HG02840 (cell line): ENCODE results near the gene C4BPB.

ENCODE experiments used
- ATAC-seq: cut with Tn5 transposase; IDR thresholded peaks from one replicate; pipeline ENCODE4 v1.9.1; 2021; ENCODE audit warnings: mild to moderate bottlenecking, moderate library complexity, moderate number of reproducible peaks; ENCODE audit not compliant: unreplicated experiment, low FRiP score

The C4BPB gene

GRCh38 chr1:207079706-207080241 lies 8.9 kb upstream of the C4BPB start:
- ATAC-seq = no peak

DNA sequence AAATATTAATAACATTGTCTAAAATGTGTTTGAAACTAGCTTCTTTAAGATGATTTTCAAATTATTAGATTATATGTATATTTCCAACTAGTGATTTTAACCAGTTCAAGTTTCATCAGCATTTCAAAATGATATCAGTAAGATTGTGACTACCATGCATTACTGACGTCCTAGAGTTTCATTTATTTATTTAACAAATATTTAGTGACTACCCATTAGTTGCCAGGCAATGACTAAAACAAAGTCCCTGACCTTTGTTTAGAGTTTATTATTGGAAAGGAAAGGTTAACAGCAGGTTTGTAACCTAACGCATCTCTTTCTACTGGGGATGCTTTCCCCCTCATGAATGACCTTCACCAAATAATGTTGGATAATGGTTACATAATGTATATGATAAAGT lies 7.6 kb upstream of the C4BPB start:
- no peak for ATAC-seq

DNA sequence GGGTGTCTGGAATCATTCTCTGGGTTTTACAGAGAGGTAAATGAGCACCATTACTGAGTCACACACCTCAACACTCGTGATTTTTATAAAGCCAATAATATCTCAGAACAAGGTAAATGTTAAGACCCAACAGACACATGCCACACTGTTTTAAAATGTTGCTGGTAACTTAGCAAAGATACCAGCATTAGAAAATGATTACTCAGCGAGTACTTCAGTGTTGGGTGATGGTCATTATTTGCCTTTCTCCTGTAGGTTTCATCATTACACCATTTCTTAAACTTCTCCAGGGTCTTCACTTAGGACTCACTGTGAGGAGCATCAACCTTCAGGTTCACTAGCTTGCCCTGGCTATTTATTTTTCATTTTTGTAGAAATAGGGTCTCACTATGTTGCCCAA lies 6.9 kb upstream of the C4BPB start:
- no peak for ATAC-seq

DNA sequence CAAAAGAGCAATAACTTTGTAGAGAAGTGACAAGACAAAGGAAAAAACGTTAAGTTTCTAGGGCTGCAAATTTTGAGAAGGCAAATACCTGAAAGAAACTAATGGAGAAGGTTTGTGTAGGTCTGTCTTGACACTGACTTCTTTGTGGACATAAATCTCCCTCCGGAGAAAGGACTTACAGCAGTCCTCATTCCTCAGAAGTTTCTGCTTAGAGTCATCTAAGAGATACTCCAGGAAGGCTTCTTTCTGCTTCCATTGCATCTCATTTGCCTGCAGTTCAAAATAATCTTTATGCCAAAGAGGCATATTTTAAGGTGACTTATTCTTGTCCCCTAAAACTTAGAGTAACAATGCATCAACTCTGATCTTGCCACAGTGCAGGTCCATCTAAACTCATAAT lies 4.4 kb upstream of the C4BPB start:
- no peak for ATAC-seq

DNA sequence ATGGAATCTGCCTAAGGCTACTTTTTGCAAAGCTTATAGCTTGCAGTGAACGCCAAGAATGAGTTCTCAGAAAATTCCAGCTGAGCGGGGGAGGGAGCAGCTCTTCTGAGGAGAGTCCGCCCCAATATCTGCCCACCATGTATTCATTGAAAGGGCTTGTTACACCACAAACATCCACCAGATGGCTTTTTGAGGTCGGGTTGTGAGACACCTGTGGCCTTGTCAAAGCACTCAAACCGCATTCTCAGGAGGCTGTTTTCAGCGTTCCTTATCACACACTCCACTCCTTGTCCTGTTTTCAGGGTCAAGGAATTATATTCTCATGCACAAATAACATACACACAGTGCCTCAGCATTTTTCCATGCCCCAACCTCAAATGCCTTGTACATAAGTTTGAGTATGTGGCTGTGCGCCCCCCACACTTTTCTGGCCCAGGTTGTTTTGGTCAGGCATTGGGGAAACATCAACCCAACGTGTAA lies 3.9 kb upstream of the C4BPB start:
- peak; percentile 62 for ATAC-seq

DNA sequence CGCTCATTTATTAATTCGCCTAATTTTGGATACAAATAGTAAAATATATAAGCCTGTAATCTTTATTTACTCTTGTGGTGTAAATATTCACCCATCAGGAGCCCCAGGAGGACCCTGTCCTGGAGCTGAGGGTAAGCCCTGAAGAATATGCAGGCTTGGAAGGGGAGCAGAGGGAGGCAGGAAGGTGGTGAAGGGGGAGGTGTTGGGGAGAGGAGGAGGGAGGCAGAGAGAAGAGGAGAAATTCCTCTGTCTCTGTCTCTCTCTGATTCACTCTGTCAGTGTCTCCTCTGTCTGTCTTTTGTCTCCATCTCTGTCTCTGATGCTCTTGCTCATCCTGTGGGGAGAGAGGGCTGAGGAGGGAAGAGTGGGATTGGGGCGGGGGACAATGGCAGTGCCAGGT lies 2.8 kb upstream of the C4BPB start:
- ATAC-seq = no peak

DNA sequence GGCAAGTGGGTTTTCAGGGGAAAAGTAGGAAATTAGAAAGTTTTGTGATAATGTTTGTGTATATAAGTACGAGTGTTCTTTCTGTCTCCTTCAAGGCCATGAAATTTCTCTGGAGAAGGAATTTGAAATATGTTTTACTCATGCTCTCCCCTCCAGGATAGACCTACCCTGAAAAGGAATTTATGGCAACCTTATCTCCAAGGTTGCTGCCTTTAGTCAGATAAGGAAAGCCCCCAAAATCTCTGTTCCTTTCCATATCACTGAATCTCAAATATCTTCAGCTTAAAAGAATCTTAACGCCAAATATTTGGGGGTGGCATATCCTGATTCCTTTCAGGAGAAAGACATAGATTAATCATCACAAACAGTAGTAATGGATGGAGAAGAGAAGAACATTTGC lies 499 bp upstream of the C4BPB start:
- no peak for ATAC-seq

DNA sequence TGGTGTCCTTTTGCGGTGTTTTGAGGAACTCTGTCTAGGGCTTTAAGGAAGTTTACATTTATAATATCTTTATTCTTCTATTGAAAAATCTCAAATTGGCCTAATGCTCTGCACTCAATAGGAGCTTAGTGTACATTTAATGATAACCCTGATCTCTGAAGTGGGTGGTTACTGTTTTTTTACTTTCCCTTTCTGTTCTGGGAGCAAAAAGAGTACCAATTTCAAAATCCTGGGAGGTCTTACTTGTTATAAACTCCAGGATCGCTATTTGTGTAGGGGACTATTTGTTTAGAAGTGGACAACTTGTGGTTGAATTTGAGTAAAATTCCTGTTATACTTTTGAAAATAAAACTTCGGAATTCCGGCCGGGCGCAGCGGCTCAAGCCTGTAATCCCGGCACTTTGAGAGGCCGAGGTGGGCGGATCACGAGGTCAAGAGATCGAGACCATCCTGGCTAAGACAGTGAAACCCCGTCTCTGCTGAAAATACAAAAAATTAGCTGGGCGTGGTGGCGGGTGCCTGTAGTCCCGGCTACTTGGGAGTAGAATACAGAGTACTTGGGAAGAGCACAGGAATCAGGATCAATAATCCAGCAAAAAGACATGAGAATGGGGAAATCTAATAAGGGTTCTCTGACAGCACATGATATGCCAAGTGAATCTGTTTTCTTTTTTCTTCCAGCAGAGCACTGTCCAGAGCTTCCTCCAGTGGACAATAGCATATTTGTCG lies 1.1 kb downstream of the C4BPB start:
- no peak for ATAC-seq

- ATAC-seq = no peak
Measured at GRCh38 chr1:207091200-207091908, 2.7 kb downstream of the C4BPB start.

GRCh38 chr1:207093944-207094343 lies 5.3 kb downstream of the C4BPB start:
- no peak for ATAC-seq

- ATAC-seq = peak; percentile 75
Measured at GRCh38 chr1:207097871-207098324, 9.2 kb downstream of the C4BPB start.

DNA sequence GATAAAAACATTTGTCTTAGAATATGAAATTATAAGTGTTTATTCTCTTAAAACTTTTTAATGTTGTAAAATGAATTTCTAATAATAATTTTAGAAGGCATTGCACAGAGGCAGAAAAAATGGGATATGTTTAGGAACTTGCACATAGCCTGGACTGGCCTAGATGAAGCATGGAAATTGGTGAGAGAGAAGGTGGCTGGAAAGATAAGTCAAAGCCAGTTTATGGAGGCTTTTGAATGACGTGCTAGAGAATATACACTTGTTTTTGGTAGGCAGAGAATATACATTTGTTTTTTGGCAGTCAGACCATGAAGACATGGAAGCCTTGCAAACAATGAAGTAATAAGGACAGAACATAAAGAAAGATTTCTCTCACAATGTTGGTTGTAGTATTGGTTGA lies 13.1 kb downstream of the C4BPB start:
- ATAC-seq = no peak

DNA sequence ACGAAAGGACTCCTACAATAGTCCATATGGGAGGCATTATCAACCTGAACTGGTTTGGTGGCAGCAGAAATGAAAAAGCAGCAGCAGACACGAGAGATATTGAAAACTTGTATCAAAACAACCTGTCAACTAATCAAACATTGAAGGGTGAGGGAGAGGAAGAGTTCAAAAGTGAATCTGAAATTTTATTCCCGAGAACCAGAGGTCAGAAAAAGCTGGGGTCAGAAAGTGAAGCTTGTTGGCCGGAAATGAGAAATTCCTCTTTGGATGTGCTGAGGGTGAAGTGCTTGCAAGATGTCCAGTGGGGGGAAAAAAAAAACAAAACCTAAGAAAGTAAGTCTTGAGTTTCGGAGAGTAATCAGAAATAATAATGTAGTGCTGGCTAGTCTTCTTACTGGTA lies 13.5 kb downstream of the C4BPB start:
- ATAC-seq = no peak

DNA sequence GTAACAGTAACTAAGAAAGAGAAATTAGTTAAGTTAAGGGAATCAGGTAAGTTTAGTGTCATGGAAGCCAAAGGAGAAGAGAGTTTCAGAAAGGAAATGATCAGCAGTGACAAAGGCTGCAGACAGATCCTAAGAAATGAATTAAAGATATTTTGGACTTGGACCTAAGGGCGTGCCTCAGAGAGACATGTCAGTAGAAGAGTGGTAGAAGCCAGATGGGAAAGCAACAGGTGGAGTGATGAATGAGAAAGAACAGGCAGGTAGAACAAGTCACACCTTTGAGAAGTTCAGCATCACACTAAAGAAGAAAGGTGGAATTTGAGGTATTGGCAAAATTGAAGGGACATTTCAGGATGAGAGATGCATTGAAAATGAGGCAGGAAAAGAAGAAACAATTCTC lies 14.0 kb downstream of the C4BPB start:
- no peak for ATAC-seq

DNA sequence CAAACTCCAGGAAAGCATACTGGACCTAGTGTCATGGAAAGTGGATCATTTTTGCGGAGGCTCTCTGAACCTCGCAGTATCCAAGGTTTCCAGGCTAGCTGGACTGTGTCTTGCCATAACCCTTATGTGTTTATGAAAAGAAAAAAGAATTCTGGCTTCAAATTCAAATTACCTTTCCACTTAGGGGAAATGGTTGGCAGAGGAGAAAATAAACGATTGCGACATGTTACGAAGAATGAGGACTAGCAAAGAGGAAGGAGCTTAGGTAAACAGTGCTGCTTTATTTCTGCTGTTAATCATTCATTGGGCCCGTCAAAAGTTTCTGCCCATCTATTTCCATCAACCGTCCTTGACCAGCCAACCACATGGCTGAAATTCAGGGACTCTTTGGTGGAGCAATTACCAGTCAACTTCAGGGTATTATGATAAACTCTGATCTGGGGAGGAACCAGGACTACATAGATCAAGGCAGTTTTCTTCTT lies 15.3 kb downstream of the C4BPB start, which contains the start of gene C4BPA:
TSS of gene C4BPA (plus strand) at position 342 of the 482 bp plus-strand sequence. CDS start 8,793 bp downstream, outside the sequence.
- ATAC-seq = no peak

DNA sequence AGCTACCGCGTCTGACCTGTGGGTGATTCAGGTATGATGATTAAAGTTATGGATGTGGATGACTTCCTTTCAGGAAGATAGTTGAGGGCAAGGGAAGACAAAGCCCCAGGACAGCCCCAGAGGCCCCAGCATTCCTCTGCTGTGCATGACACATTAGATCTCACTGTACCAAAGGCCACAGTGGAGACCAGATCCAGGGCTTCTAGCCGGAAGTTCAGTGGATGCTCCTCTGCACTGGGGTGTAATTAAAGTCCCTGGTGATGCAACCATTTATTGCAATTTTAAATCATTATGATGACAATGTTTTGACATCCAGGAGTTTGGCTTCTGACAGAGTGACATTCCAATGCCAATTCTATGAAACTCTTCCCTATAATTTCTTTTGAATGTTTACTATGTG lies 20.3 kb downstream of the C4BPB start:
- no peak for ATAC-seq

- no peak for ATAC-seq
Measured at GRCh38 chr1:207112616-207113296, 24.1 kb downstream of the C4BPB start.

DNA sequence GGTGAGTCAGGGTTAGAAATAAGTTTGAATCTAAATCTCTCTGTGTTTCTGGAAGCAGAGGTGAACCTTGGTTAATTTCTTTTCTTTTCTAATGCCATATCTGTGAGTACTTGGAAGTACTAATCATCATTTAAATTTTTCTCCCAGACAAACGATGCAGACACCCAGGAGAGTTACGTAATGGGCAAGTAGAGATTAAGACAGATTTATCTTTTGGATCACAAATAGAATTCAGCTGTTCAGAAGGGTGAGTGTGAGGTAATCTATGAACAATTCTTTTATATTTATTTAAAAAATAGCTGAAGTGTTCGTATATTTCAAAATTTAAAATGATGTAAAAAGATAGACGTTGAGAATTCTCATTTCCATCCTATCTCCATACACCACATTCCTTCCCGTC lies 26.6 kb downstream of the C4BPB start:
- ATAC-seq = no peak

- no peak for ATAC-seq
Measured at GRCh38 chr1:207124389-207124788, 35.7 kb downstream of the C4BPB start.

DNA sequence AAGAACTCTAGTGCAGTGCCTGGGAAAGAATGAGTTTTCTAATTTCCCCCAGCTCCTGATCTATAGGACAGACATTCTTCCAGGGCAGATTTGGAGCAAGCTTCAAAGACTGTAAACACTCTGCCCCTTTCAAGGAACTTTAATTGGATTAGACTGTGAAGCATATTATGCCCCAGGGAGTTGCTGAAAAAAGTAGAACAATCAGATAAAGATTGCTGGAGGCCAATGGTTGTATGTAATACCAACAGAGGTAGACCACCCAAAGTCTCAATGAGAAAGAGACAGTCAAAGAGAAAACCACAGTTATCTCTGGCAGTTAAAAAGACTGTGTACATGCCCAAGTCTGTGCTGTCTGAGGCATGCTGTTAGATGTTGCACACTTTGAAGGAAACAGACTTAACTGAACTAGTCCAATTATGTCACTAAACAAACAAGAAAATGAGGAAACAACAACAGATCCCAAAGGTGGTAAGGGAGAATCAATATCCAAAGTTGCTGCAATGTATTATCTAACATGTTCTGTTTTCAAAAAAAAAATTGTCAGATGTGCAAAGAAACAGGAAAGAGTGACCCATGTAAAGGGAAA lies 39.8 kb downstream of the C4BPB start:
- ATAC-seq = no peak
